ENCODE data around the gene NCF4.

Gene NCF4

DNA sequence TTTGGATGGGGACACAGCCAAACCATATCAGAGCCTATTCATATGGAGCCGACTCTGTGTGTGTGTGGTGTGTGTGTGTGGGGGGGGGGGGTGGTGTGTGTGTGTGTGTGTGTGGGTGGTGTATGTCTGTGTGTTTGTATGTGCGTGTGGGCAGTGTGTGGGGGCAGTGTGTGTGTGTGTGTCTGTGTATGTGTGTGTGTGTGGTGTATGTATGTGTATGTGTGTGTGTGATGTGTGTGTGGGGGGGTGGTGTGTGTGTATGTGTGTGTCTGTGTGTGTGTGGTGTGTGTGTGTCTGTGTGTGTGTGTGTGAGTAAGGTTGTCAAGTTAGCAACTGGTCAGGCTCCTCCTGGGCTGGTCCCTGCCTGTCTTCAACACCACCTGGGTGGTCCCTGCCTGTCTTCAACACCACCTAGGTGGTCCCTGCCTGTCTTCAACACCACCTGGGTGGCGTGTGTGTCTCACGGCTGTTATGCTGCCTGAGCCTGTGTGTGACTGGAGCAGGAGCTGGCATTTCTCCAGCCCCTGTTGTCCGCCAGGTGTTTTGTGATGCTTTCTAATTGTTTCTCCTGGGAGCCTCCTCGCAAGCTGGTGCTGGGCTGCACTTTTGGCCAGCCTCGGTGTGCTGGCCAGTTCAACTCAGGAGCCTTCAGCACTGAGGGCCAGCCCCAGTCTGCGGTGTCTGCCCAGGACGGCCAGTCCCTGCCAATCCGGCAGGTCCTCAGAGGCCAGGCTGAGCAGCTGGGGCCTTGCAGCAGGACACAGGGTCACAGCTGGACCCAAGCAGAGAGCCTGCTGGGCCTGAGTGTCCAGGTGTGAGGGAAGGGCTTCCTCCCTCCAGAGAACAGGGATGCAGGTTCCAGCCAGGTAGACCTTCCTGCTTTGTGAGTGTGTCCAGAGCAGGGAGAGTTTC lies 22.4 kb upstream of the NCF4 start:
- DNase-seq = no peak

DNA sequence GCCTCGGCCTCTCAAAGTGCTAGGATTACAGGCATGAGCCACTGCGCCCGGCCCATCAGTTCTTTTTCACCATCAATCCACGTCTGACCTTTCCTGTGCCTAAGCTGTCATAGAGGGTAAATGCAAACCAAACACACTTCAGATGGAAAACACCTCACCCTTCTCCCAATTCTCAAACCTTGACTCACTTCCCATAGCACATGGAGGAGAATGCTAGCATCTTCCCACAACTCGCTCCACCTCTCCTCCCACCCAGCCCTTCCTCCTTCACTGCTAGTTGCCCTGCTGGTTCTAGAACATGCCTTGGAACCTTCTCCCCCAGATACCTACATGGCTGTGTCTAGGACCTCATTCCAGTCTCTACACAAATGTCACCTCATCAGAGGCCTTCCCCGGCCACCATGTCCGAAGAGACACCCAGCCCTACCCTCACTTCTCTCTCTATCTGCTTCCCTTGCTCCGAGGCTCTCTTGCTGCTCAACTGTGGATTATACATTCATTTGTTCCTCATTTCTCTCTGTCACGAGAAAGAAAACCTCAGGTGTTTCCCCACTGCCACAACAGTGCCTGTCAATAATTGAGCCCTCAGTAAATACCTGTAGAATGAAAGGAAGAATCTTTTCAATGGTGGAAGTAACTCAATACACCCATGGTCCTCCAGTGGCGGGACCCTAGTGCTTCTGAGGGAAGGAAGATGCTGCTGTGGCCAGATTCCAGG lies 21.3 kb upstream of the NCF4 start:
- no peak for DNase-seq

DNA sequence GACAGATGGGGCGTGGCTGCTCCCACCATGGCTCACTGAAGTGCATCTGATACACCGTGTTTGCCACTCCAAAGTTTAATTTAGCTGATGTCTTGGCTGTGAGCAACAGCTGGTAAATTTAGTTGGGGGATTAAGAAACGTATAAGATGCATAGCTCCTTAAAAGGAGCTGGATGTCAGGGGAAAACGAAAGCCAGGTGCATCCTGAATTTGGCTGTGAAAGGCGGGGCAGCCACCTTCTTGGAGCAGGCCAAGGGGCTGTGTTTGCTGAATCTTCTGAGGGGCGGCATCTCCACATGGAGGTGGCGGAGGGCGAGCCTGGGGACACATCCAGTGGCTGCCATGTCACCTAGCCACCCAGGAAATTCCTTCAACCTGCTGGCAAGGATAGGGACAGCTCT lies 20.7 kb upstream of the NCF4 start:
- no peak for DNase-seq

DNA sequence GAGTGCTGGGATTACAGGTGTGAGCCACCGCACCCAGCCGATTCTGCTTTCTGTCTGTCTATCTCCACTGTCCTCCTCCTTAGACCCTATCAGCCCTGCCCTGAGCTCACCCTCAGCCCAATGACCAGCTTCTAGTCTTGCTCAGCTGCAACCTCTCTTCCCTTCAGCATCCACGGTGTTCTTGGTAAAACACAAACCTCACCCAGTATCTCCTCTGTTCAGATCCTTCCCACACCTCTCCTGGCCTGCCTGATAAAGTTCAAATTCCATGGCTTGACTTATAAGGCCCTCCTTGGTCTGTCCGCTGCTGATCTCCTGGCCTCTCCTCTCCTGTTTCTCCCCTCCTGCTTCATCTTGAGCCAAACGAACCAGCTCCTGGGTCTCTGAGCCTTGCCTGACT lies 14.5 kb upstream of the NCF4 start:
- DNase-seq = no peak

DNA sequence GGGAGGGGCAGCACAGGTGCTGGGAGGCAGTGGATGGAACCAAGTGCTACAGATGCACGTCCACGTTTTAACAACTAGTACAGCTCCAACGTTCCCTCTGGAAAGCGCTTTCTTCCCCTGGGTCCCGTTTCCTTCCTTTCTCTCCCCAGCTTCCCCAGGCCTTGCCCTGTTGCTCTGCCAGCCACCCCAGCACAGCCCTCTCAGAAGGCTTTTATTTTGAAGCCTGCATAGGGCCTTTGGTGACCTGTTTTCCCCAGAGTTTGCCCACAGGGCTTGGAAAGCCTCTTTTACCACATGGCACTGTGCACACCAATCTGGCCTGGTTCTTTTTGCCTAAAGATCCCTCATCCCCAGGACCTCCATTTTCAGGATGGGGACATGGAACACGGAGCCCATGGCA lies 13.9 kb upstream of the NCF4 start:
- no peak for DNase-seq

DNA sequence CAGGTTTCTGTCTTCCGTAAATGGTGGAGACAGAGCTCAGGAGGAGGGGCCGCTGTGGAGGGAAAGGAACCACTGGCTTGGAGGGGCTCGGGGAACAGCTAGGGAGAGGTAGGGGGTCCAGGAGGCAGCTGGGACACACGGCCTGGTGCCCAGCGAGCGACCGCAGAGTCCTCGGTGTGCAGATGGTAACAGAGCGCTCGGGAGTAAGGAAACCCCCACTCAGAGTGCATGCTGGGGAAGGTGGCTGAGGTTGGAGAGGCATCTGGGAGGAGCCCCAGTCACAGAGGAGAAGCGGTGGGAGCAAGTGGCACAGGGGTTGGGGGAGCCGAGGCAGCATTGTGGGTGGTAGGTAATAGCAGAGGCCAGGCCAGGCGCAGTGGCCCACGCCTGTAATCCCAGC lies 10.8 kb upstream of the NCF4 start:
- no peak for DNase-seq

DNA sequence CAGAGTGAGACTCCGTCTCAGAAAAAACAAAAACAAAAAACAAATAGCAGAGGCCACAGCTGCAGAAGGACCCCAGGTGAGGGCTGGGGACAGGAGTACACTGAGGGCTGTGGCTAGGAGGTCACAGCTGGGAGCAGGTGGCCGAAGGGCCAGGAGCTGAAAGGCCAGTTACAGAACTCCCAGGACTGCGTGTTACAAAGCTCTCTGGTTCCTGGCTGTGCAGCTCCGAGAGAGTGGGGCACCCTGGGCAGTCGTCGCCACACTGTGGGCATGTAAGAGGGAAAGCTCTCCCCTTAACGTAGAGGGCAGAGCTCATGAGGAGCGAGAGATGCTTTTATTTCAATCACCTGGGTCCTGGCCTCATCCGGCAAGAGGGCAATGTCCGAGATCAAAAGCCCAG lies 10.1 kb upstream of the NCF4 start:
- DNase-seq = no peak

DNA sequence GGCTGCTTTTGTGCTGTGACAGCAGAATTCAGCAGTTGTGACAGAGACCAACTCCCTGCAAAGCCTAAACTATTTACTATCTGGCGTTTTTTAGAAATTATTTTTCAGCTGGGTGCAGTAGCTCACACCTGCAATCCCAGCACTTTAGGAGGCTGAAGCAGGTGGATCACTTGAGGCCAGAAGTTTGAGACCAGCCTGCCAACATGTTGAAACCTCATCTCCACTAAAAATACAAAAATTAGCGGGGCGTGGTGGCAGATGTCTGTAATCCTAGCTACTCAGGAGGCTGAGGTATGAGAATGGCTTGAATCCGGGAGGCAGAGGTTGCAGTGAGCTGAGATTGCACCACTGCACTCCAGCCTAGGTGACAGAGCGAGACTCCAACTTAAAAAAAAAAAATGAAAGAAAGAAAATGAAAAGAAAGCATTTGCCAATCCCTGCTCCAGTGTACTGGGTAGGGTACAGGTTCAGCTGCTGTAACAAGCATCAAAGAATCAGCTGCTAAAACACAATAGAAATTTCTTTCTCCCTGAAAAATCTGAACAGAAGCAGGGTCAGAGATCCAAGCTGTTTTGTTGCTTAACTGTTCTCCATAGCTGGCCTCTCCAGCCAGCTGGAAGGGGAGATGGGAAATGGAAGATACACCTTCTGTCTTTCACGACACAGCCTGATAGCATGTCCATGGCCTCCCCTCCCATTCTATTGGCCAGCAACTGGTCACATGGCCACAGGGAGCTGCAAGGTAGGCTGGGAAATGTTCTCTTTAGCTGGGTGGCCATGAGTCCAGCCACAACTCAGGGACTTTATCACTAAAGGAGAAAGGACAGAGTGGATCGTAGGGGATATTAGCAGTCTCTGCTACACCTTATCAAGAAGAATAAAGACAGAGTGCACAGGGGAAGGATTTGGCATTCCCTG lies 8.5 kb upstream of the NCF4 start:
- no peak for DNase-seq

DNA sequence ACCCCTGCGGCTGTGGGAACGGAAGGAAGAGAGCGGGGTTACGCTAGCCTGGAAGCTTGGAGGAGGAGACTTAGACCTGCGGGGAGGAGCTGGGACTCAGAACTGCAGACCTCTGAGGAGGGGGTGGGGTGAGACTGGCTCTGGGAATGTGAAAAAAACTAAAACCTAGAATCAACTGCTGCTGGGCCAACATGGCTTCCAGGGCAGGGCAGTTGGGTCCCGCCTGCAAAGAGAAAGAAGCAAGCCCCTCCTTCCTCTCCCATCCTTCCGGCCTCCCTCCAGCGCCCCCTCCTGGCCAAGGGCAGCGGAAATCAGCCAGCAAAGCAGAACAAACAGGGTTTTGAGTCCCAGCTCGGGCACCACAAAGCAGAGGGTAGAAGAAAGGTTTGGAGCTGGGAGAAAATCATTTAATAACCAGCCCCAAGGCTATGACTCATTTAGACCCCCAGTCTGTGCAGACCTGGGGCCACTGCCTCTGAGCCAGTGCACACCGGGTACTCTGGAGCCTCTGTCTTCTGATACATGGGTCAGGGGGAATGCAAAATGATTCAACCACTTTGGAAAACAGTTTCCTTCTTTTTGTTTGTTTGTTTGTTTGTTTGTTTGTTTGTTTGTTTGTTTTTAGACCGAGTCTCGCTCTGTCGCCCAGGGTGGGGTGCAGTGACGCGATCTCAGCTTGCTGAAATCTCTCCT lies 7.3 kb upstream of the NCF4 start:
- peak; percentile 75 for DNase-seq

DNA sequence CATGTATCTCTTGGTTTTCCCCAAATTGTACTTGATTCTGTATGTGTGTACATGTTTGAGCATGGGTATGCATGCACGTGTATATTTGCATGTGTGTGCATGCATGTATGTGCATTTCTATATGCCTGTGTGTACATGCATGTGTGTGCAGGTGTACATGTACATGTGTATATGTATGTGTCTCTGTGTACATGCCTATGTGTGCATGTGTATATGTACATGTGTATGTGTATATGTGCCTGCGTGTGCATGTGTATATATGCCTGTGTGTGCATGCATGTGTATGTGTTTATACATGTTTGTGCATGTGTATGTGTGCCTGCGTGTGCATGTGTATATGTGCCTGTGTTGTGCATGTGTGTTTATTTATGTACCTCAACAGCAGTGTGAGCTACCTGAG lies 5.3 kb upstream of the NCF4 start:
- DNase-seq = no peak

DNA sequence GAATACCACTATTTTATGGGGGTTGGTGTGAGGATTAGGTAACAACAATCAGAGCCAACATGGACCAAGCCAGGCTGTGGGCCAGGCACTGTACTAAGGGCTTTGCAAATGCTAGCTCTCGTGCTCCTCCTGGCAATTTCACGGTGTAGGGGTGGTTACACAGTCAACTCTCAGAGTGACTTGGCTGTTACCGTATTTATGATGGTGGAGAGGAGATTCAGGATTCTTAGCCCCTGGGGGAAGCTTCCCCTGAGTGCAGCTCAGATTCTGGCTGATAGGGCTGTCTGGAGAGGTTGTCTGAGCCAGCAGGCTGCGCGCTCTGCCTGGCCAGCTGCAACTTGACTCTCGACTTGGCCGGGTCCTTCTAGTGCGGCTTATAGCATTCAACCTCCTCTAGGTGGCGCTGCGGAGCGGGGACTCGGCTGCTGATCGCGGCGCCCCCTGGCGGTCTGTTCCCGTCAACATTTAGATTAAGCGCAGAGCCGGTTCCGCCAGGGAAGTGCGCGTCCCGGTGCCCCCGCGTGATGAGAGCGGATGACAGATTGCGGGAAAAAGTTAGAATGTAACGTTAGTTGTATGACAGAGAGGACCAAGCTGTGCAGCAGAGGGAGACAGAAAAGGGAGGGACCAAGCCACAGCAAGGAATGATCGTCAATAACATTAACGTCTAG lies 4.5 kb upstream of the NCF4 start:
- DNase-seq = peak; percentile 90

DNA sequence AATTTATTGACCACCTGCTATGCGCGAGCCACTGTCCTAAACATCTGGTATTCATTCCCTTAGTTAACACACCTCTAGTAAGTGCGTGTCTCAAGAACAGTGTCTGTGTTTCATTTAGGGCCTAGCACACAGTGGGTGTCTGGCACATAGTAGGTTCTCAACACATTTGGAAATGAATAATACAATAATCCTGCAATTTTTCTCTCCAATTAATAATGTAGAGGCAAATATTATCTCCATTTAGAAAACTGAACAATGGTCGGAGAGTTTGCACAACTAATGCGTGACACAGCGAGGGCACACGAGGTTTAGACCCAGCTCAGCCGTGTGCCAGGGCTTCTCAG lies 4.0 kb upstream of the NCF4 start:
- DNase-seq = no peak

DNA sequence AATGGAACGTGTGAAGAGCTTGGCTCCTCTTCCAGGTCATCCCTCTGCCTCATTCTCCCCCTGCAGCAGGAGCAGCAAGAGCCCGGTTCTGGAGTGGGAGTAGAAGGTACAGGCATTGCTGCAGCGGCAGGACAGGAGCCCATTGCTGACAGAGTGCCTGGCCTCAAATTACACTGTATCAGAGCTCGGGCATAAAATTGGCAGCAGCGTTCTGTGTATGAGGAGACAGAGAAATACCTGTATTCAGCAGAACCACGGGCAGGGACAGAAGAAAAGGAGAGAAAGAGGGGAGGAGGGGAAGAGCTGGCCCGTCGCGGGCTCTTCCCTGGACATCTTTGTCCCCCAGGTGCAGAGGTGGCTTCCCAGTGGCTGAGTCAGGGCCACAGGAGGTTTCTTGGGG lies 2.6 kb upstream of the NCF4 start:
- DNase-seq = no peak

DNA sequence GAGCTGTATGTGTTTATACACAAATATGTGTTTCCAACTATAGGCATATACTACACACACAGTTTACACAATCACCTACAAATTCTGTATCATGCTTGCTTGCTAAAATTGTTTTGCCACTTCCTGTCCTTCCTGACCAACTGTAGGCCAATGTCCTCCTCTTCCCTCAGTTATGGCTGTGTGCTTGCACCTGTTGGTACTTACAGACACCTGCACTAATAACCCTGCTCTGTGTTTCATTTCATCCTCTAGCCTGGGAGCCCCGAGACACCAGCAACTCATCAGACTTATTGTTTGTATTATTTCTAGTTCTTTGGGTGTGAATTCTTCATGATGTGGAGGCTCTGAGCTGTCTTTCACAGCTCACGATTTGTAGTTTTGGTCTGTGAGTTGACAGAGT lies 1.8 kb upstream of the NCF4 start:
- DNase-seq = no peak

DNA sequence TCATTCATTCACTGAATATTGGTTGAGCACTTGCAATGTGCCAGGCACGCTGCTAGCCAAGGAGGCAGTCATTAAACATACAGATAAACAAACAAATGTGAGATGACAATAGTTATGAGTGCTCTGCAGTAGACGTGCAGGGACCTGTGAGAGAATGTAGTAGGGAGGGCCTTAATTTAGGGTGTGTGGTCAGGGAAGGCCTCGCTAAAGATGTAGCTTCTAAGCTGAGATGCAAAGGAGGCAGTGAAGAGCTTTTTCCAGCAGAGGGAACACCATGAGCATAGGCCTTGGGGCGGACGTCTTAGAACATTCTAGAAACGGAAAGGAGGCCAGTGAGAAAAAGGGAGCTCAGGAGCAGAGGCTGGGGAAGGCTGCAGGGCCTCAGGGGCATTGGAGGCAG lies 789 bp upstream of the NCF4 start:
- no peak for DNase-seq

DNA sequence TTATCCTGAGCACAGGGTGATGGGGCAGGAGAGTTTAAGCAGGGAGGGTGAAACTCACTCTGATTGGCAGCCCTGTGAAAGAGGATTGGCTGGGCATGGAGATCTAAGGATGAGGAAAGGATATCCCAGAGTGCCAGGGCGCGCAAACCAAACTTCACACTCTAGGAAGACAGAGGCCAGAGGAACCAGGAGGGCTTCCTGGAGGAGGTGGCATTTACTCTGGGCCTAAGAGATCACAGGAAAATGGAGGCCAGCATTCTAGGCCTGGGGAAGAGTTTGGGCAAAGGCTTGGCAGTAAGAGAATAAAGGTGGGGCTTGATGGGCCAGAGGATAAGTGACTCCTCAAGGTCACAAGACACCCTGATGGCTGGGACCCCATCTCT lies 377 bp upstream of the NCF4 start:
- no peak for DNase-seq

DNA sequence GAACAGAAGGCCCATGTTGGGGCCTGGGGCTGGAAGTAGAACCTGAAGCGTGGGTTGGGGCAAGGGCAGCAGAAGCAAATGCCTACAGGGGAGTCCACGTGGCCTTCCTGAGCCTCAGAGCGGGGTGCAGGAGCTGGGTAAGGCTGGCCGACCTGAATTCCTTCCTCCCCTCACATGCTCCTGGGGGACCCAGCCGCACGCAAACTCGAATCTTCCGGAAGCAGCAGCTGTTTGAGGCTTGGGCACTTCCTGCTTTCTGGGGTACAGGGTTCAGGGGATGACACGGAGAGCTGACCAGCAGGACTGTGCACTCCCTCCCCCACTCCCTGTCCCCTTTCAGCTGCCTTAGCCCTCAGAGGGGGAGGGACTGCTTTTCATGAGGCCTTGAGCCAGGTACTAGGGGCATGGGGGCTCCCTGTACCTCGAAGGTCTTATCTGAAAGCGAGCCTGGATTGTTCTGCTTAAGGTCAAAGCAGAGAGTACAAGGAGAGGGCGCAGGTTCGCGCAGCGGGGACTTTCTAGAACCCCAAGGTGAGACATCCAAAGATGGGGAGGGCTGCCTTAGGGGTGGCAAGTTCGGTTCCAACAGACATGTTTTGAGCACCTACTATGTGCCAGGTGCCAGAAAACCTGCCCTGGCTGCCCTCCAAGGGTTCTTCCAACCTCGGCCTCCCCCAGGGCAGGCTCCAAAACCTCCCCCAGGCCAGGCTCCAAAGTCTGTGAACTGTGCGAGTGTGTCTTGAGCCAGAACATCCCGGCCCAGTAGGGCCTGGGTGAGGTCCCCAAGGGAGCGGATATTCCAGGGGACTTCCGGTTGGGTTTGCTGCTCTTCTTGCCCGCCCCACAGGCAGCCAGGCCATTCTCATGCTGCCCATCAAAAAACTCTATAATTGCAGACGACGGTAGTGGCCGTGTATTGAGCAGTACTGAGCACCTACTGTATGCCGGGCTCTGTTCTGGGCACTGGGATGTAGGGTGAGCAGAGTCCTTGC lies 1.7 kb downstream of the NCF4 start:
- no peak for DNase-seq

DNA sequence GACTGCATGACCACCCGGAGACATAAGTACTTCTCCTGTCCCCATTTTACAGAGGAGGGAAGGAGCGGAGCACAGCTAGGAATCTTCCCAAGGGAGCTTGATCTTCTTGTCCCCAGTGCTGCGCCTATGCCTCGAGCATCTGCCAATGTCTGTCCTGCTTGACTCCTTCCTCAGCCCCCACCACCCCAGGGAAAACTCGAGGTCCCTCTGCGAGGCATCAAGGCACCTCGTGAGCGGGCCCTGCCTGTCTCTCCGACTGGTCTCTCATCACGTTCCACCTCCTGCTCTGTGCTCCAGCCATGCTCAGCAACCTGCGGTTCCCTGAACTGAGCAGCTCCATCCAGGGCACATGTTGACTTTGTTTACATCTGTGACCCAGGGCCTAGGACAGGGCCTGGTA lies 2.5 kb downstream of the NCF4 start:
- no peak for DNase-seq

DNA sequence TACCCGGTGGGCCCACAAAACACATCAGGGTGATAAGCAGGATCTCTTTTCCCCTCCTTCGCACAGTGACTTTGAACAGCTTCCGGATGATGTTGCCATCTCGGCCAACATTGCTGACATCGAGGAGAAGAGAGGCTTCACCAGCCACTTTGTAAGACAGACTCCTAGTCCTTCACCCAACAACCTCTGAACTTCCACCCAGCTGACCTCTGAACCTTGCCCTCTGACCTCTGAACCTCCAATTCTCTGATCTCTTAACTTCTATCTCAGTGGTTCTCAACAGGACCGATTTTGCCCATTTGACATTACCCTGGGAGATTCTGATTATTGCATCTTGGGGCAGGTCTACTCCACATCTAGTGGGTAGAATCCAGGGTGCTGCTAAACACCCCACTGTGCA lies 3.2 kb downstream of the NCF4 start:
- no peak for DNase-seq

DNA sequence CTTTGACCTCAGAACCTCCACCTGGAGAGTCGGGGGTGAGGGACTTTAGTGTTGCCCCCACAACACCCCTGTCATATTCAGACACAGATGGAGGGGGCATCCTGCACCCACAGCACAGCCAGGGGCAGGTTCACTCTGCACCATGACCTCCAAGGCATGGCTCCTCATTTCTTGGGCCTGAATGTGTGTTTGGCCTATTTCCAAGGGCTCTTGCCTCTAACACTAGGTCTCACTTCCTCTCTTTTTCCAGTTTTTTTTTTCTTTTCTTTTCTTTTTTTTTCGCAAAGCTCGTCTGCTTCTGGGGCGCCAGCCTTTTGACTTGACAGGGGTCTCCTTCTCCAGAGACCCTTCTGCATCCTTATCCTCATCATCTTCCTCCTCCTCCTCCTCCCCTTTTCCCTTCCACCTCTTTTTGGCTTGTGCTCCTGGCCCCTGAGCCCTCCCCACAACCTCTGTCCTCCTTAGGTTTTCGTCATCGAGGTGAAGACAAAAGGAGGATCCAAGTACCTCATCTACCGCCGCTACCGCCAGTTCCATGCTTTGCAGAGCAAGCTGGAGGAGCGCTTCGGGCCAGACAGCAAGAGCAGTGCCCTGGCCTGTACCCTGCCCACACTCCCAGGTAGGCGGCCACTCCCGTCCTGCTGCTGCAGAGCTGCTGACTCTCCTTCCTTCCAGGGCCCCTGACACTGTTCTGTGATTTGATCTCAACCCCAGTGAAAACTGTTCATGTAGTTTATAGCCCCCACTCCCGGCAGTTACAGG lies 3.8 kb downstream of the NCF4 start:
- DNase-seq = no peak

Data from activated CD4-positive, alpha-beta T cell treated with anti-CD3 and anti-CD28 coated beads for 1 hour (primary cell).